A549 (cell line): ENCODE measurements around the gene GALP.

Experiments used
- BHLHE40 ChIP-seq: IDR thresholded peaks from 2 replicates; pipeline ENCODE4 v1.6.1; 2012; ENCODE audit warnings: low read depth, low read length, inconsistent platforms
- CEBPB ChIP-seq, 2 experiments: fragments of >200 bp in 1 of 2; sonication (Bioruptor Twin) in 1 of 2; formaldehyde crosslinking in 1 of 2; IDR thresholded peaks; 2 replicates each; pipeline ENCODE4 v1.6.1; 2012 to 2016
- EP300 ChIP-seq, 2 experiments: fragments of >200 bp; sonication (Bioruptor Twin); formaldehyde crosslinking; IDR thresholded peaks; 2 replicates in 1 of 2; 3 replicates in 1 of 2; pipeline ENCODE4 v1.6.1; 2016 to 2017
- GATA3 ChIP-seq: IDR thresholded peaks from 2 replicates; pipeline ENCODE4 v1.6.1; 2012; ENCODE audit warnings: borderline replicate concordance
- NFE2L2 ChIP-seq: fragments of 150-350 bp; conservative IDR thresholded peaks from 2 replicates; pipeline ENCODE4 v1.6.1; 2014; ENCODE audit warnings: low read length
- NR3C1 ChIP-seq: fragments of >200 bp; sonication (Bioruptor Twin); formaldehyde crosslinking; IDR thresholded peaks from 3 replicates; pipeline ENCODE4 v1.6.1; 2017
- POLR2A ChIP-seq: IDR thresholded peaks from 2 replicates; pipeline ENCODE4 v1.6.1; 2012; ENCODE audit warnings: mild to moderate bottlenecking, low read length
- RAD21 ChIP-seq, 2 experiments: fragments of >200 bp in 1 of 2; sonication (Bioruptor Twin) in 1 of 2; formaldehyde crosslinking in 1 of 2; IDR thresholded peaks in 1 of 2; conservative IDR thresholded peaks in 1 of 2; 2 replicates in 1 of 2; 3 replicates in 1 of 2; pipeline ENCODE4 v1.6.1; 2012 to 2018; ENCODE audit warnings: inconsistent platforms in 1 of 2
- SMC3 ChIP-seq: fragments of >200 bp; sonication (Bioruptor Twin); formaldehyde crosslinking; IDR thresholded peaks from 3 replicates; pipeline ENCODE4 v1.6.1; 2018; ENCODE audit warnings: inconsistent platforms
- ZFP36 ChIP-seq: fragments of 450-650 bp; IDR thresholded peaks from 2 replicates; pipeline ENCODE4 v1.6.1; 2014; ENCODE audit warnings: borderline replicate concordance; ENCODE audit not compliant: partially characterized antibody
- TF ChIP-seq, protein P1 (sequence below): fragments of >200 bp; sonication (Bioruptor Twin); formaldehyde crosslinking; IDR thresholded peaks from 3 replicates; pipeline ENCODE4 v1.5.1; 2016
- TF ChIP-seq, protein P2 (sequence below): IDR thresholded peaks from 2 replicates; pipeline ENCODE4 v1.6.1; 2012
- TF ChIP-seq, protein P3 (sequence below): fragments of 250-450 bp; sonication (Bioruptor Pico); IDR thresholded peaks from 2 replicates; pipeline ENCODE4 v1.5.0; 2021; ENCODE audit warnings: mild to moderate bottlenecking, moderate library complexity, borderline replicate concordance
- TF ChIP-seq, protein P4 (sequence below): fragments of 450-650 bp; IDR thresholded peaks from 2 replicates; pipeline ENCODE4 v1.6.1; 2014; ENCODE audit warnings: antibody characterized with exemption

DNA sequence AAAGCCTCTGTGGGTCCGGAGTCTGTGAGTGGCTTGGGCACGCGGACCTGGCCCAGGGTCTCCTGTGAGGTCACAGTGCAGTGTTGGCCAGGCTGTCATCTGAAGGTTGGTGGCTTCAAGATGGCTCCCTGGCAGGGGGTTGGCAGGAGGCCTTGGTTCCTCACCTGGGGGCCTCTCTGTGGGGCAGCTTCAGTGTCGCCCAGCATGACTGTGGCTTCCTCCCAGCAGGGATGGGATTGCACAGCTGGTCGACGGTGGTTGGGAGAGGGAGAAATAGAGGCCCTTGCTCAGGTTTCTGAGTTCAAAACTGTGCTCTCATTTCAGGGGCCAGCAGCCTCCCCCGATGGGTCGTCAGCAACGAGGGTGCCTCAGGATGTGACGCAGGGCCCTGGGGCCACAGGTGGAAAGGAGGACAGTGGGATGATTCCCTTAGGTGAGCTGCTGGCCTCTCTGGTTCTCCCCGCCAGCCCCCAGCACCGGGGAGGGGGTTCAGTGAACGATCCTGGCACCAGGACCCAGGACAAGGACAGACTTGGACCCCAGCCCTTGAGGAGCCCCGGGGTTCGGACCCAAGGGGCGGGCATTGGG is 17.5 kb upstream of the GALP start:
- TF ChIP-seq, protein P1, sequence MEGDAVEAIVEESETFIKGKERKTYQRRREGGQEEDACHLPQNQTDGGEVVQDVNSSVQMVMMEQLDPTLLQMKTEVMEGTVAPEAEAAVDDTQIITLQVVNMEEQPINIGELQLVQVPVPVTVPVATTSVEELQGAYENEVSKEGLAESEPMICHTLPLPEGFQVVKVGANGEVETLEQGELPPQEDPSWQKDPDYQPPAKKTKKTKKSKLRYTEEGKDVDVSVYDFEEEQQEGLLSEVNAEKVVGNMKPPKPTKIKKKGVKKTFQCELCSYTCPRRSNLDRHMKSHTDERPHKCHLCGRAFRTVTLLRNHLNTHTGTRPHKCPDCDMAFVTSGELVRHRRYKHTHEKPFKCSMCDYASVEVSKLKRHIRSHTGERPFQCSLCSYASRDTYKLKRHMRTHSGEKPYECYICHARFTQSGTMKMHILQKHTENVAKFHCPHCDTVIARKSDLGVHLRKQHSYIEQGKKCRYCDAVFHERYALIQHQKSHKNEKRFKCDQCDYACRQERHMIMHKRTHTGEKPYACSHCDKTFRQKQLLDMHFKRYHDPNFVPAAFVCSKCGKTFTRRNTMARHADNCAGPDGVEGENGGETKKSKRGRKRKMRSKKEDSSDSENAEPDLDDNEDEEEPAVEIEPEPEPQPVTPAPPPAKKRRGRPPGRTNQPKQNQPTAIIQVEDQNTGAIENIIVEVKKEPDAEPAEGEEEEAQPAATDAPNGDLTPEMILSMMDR = no peak
- TF ChIP-seq NFE2L2 (no peak), CEBPB (IDR thresholded peaks at IDR 0.05) (no peak), SMC3 (no peak), EP300 (IDR thresholded peaks at IDR 0.05) (no peak), POLR2A (no peak), RAD21 (conservative IDR thresholded peaks at IDR 0.05 in 1 of 2, IDR thresholded peaks at IDR 0.05 in 1 of 2) (no peak), GATA3 (no peak), NR3C1 (no peak), BHLHE40 (no peak), ZFP36 (no peak)
- TF ChIP-seq, protein P2, sequence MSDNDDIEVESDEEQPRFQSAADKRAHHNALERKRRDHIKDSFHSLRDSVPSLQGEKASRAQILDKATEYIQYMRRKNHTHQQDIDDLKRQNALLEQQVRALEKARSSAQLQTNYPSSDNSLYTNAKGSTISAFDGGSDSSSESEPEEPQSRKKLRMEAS = no peak
- TF ChIP-seq, protein P3, sequence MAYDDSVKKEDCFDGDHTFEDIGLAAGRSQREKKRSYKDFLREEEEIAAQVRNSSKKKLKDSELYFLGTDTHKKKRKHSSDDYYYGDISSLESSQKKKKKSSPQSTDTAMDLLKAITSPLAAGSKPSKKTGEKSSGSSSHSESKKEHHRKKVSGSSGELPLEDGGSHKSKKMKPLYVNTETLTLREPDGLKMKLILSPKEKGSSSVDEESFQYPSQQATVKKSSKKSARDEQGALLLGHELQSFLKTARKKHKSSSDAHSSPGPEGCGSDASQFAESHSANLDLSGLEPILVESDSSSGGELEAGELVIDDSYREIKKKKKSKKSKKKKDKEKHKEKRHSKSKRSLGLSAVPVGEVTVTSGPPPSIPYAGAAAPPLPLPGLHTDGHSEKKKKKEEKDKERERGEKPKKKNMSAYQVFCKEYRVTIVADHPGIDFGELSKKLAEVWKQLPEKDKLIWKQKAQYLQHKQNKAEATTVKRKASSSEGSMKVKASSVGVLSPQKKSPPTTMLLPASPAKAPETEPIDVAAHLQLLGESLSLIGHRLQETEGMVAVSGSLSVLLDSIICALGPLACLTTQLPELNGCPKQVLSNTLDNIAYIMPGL = no peak
- TF ChIP-seq, protein P4, sequence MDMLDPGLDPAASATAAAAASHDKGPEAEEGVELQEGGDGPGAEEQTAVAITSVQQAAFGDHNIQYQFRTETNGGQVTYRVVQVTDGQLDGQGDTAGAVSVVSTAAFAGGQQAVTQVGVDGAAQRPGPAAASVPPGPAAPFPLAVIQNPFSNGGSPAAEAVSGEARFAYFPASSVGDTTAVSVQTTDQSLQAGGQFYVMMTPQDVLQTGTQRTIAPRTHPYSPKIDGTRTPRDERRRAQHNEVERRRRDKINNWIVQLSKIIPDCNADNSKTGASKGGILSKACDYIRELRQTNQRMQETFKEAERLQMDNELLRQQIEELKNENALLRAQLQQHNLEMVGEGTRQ = no peak
